ENCODE data around the gene C2orf92.

- TF ChIP-seq CTCF (conservative IDR thresholded peaks at IDR 0.05; ENCODE audit: low read depth, low read length), result no peak
- TF ChIP-seq EZH2 (IDR thresholded peaks at IDR 0.05; ENCODE audit: low read length, unreplicated experiment), result no peak
Measured at GRCh38 chr2:97670471-97670870, 958 bp downstream of the C2orf92 start.
